IPS DF 6.9 (cell line): ENCODE measurements around the gene NT5C.

Source experiments
- DNase-seq: peaks from one replicate; pipeline ENCODE4 v3.0.0-alpha.2; 2013; ENCODE audit warnings: low read depth, low spot score
- H3K27ac ChIP-seq: one replicate; pipeline ENCODE4 v1.5.1; 2013; ENCODE audit warnings: low read length, control low read depth
- H3K27me3 ChIP-seq: 2 replicates; pipeline ENCODE4 v1.6.1; 2013; ENCODE audit warnings: mild to moderate bottlenecking, low read length; ENCODE audit not compliant: control insufficient read depth, insufficient read depth
- H3K36me3 ChIP-seq: 2 replicates; pipeline ENCODE4 v1.6.1; 2013; ENCODE audit warnings: low read length; ENCODE audit not compliant: control insufficient read depth, insufficient read depth
- H3K4me1 ChIP-seq: 2 replicates; pipeline ENCODE4 v1.6.1; 2013; ENCODE audit warnings: low read length; ENCODE audit not compliant: control insufficient read depth, insufficient read depth
- H3K4me3 ChIP-seq: 2 replicates; pipeline ENCODE4 v1.5.1; 2013; ENCODE audit warnings: mild to moderate bottlenecking, low read length
- H3K9me3 ChIP-seq: 2 replicates; pipeline ENCODE4 v1.6.1; 2013; ENCODE audit warnings: low read length, inconsistent platforms; ENCODE audit not compliant: control insufficient read depth, insufficient read depth
- WGBS: extraction: QIAGEN DNeasy Blood & Tissue Kit; methylation state at CpG from one replicate; pipeline ENCODE4 v1.1.7; 2013; ENCODE audit warnings: mixed read lengths, missing lambda C conversion rate; ENCODE audit not compliant: insufficient read length, insufficient coverage; 5-methylcytosine and 5-hydroxymethylcytosine counted together

Gene NT5C

DNA sequence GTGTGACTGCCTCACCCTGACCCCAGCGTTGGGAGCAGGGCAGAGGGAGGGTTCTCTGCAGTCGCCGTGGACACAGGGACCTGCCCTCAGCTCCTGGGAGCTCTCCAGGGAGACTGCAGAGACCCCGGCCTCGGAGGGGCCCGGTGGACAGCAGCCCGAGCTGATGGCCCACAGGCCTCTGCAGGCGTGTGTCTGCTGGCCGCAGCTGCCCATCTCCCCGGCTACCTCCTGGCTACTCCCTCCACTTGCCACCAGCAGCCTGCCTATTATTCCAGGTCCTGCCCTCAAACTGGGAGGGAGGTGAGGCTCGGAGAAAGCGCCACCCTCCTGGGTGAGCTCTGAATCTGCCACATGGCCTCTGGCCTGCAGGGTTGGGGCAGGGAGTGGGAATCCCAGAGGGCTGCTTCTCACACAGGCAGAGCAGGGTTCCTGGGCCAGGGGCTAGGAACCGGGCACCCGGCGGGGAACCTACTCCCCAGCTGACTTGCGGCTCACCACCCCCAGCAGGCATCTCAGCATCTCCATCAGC, 36.6 kb downstream of the NT5C start:
- Histone ChIP-seq H3K9me3 (no peaks in the 10 kb centered on the region), H3K36me3 (peaks cover 11% of the 10 kb centered on the region; the same call in 1 of the 2 replicates), H3K27ac (no peak overlapping the region), H3K27me3 (no peaks in the 10 kb centered on the region), H3K4me1 (peaks cover 3% of the 10 kb centered on the region), H3K4me3 (no peak overlapping the region)
- no CpG with 5 or more reads among the region's 16 CpGs for WGBS
- no peak for DNase-seq

DNA sequence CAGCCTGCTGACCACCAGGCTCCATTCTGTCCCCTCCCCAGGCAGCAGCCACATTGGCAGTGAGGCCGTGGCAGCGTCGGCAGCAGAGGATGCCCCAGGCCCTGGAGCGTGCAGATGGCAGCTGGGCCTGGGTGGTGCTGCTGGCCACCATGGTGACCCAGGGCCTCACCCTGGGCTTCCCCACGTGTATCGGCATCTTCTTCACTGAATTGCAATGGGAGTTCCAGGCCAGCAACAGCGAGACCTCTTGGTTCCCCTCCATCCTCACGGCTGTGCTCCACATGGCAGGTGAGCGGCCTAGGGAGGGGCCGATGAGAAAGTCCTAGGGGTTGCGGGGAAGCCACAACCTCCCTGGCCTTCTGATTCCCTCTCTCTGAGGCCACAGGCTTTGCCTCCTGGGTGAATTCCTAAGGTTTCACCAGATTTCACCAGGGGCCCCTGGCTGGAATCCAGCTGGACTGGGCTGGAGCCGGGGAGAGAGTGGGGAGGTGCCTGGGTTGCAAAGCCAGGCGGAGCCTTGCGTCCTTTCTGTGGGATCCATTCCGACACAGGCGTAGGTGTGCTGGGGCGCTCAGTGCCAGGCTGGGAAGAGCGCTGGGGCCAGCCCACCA, 37.9 kb downstream of the NT5C start:
- Histone ChIP-seq H3K9me3 (no peaks in the 10 kb centered on the region), H3K4me1 (peaks cover 5% of the 10 kb centered on the region), H3K27me3 (no peaks in the 10 kb centered on the region), H3K27ac (no peak overlapping the region), H3K4me3 (no peak overlapping the region), H3K36me3 (0 out of 2 replicates have a peak, but pooled peaks cover 5% of the 10 kb centered on the region)
- WGBS, result no CpG with 5 or more reads among the region's 18 CpGs
- DNase-seq, result no peak

DNA sequence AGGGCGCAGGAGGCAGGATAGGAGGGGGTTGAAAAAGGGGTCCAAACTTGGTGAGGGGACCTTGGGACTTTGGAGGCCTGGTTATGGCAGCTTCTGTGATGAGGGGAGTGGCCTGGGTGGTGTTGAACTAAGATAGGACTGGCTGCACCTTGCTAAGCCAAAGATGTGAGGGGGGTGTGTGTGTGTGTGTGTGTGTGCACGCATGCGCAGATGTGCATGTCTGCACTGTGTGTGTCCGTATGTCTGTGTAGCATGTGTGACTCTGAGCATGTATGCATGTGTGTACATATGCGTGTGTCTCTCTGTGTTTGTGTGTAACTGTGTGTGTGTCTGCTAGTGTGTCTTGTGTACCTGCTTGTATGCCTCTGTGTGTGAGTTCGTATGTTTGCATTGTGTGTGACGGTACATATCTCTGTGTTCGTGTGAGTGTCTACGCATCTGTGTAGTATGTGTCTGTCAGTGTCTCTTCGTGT, 39.7 kb downstream of the NT5C start:
- no peaks in the 10 kb centered on the region for H3K36me3 ChIP-seq
- H3K4me3 ChIP-seq, result no peak overlapping the region
- WGBS, result no CpG with 5 or more reads among the region's 10 CpGs
- no peaks in the 10 kb centered on the region for H3K27me3 ChIP-seq
- H3K27ac ChIP-seq, result no peak overlapping the region
- no peak for DNase-seq
- H3K4me1 ChIP-seq, result peaks cover 5% of the 10 kb centered on the region
- no peaks in the 10 kb centered on the region for H3K9me3 ChIP-seq

DNA sequence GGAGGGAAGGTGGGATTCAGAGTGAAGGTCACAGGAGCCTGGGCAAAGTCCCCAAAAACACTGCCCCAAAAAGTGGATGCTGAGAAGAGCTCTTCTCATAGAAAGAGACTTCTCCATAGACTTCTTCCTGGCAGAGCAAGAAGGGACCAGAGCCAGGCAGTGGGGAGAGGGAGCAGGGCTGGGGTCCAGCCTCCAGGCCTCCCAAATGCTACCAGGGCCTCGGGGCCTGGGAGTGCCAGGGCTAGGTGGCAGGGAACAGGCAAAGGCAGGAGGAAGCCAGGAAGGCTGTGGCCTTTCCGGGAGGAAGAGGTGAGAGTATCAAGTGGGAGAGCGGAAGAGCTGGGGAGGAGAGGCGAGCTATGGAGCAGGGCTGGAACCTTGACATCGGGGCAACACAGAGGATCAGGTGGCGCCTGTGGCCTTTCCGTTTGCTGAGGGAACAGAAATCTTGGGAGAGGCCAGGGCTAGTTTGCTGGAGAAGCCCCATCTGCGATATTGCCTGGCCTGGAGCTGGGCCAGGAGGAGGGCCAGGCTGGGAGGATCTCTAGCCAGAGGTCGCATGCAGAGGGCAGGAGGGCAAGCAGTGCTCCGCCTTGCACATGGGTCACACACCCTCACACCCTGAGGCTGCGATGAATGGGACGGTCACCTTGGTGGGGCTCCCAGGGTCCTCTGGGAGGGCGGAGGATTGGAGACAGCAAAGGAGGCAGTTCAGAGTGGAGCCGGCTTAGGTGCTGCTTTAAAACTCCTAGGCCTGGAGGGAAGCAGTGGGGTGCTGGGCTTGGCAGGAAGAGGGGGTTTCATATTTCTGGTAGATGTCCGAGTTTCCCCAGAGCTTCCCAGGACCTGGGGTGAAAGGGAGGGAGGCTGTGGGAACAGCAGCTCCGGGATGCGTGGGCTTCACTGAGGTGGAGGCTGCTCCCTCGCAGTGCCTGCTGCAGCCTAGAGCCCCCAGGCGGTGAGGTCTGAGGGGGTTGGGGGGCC, 40.4 kb downstream of the NT5C start:
- Histone ChIP-seq H3K9me3 (no peaks in the 10 kb centered on the region), H3K4me3 (no peak overlapping the region), H3K27me3 (no peaks in the 10 kb centered on the region), H3K4me1 (peaks cover 5% of the 10 kb centered on the region), H3K36me3 (no peaks in the 10 kb centered on the region), H3K27ac (no peak overlapping the region)
- DNase-seq, result no peak
- no CpG with 5 or more reads among the region's 19 CpGs for WGBS

DNA sequence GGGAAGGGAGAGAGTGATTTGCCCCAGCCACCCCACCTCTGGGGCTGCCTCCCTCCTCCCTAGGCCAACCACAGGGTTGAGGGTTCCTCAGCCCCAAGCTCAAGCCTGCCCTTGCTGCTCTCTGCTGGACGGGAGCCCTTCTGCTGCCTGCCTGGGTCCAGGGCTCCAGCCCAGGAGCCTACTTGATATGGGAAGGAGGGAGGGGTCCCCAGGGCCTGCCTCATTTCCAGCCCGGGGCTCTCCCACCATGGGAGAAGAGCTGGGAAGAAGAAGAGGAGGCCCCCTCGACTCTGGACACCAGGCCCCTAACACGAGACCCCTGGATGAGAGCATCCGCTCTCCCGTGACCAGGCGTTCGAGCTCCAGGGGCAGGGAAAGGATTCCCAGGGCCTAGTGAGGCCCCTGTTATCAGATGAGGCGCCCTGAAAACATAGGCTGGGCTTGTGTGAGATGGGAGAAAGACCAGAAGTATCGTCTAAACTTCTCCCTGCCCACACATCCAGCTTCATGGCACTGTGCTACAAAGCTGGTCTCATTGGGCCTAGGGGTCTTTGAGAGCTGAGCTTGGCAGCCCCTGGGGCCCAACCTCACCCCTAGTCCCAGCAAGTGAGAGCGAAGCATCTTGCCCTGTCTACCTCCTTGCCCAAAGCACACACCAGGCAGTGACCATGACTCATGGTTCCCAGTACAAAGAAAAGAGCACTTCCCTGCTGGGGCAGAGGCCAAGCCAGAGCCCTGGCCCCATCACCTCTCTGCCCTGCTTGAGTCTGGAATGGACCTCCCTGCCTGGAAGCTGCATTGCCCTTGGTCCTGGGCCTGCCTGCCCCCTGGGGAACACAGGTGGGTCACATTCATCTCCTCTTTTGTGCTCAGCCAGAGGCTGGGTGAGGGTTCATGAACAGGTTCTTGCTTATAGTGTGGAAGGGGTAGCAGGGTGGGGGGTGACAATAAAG, 42.8 kb downstream of the NT5C start:
- WGBS, result no CpG with 5 or more reads among the region's 11 CpGs
- DNase-seq, result no peak
- no peak overlapping the region for H3K27ac ChIP-seq
- H3K27me3 ChIP-seq, result no peaks in the 10 kb centered on the region
- H3K4me3 ChIP-seq, result peak overlapping the region; percentile 81; the same call in 1 of the 2 replicates
- H3K36me3 ChIP-seq, result no peaks in the 10 kb centered on the region
- H3K4me1 ChIP-seq, result peaks cover 7% of the 10 kb centered on the region
- no peaks in the 10 kb centered on the region for H3K9me3 ChIP-seq

DNA sequence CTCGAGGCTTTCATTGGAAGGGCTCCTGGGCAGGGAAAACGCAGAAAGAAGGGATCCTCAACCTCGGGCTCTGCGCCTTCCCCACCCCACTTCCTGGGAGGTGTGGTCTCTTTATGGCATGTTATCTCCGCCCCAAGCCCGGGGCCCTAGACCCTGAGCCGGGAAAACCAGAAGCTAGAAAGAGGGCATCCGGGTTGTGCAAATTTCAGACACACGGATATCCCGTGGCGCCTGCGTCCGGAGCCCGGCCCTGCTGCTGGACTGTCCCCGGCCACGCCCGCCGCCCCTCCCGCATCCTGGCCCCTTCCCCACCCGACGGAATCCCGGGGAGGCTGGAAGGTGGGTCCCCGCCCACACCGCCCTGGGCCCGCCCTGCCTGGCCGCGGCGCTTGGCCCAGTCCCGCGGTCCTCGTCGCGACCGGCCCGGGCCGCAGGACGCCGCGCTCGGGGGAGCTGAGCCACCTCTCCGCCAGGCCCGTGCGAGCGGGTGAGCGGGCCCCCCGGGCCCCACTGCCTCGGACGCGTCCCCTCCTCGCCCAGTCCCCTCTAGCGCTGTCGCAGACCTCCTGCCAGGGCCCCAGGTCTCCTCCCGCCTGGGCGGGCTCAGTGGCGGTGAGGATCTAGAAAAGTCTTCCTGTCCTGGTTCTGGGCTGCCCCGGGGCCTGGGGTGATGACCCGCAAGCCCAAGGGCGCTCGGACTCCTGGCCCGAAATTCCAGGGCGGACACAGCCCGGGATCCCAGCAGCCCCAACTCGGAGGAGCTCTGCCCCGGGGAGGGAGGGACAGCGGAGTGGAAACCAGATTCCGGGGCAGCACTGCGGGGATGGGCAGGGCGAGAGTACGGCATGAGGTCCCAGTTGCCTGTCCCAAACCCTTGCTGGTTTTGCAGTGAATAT, 43.7 kb downstream of the NT5C start, which contains the start of gene SLC16A5:
TSS of gene SLC16A5 (plus strand) at position 397 of the 896 bp plus-strand sequence. CDS start 5,683 bp downstream, outside the sequence.
- no peaks in the 10 kb centered on the region for H3K27me3 ChIP-seq
- H3K4me1 ChIP-seq, result peaks cover 5% of the 10 kb centered on the region
- no peaks in the 10 kb centered on the region for H3K9me3 ChIP-seq
- peak; percentile 90 for DNase-seq
- no peaks in the 10 kb centered on the region for H3K36me3 ChIP-seq
- peak within 1 kb of the TSS; percentile 81 for H3K4me3 ChIP-seq
- no CpG with 5 or more reads among the region's 69 CpGs for WGBS
- H3K27ac ChIP-seq, result no peak within 1 kb of the TSS

DNA sequence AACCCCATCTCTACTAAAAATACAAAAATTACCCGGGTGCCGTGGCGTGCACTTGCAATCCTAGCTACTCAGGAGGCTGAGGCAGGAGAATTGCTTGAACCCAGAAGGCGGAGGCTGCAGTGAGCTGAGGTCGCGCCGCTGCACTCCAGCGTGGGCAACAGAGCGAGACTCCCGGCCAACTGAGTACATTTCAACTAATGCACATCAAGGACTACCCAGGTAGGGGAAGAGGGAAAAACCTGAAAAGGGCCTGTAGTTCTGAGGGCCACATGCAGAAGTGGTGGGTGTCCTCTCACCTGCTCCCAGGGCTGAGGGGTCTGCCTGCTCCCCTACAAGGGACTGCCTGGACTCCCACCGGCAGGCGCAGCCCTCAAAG, 44.4 kb downstream of the NT5C start:
- WGBS, result no CpG with 5 or more reads among the region's 12 CpGs
- Histone ChIP-seq H3K4me1 (peaks cover 7% of the 10 kb centered on the region), H3K4me3 (peak overlapping the region; percentile 81; the same call in 1 of the 2 replicates), H3K36me3 (no peaks in the 10 kb centered on the region), H3K27me3 (no peaks in the 10 kb centered on the region), H3K9me3 (no peaks in the 10 kb centered on the region), H3K27ac (no peak overlapping the region)
- no peak for DNase-seq

DNA sequence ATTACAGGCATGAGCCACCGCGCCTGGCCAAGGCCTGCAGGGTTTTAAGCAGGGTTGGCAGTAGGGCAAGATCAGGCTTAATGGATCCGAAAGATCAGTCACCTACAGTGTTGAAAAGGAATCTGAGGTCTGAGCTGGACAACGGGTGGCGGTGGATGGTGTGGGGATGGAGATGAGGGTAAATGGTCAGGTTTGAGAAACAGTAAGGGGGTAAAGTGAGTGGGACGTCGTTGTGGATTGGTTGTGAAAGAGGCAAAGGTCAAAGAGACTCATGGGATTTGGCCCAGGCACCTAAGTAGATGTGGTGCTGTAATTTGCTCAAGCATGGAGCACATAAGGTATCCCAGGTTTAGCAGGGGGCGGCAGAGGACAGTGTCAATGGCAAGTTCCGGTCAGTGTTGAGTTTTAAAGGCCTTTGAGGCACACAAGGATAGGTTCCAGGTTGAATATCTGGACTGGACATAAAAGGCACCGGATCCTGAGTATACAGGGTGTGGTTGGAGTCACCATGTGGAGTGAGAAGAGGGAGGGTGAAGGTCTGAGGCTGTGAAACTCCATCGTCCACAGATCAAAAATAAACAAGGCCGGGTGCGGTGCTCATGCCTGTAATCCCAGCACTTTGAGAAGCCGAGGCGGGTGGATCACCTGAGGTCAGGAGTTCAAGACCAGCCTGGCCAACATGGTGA, 44.9 kb downstream of the NT5C start:
- no peaks in the 10 kb centered on the region for H3K36me3 ChIP-seq
- no peaks in the 10 kb centered on the region for H3K27me3 ChIP-seq
- no peak overlapping the region for H3K27ac ChIP-seq
- WGBS, result no CpG with 5 or more reads among the region's 15 CpGs
- H3K9me3 ChIP-seq, result no peaks in the 10 kb centered on the region
- H3K4me3 ChIP-seq, result no peak overlapping the region
- no peak for DNase-seq
- peaks cover 7% of the 10 kb centered on the region for H3K4me1 ChIP-seq
